Esophagus squamous epithelium (tissue), 4 donors: ENCODE measurements around the gene TCERG1L.

Source experiments
- CTCF ChIP-seq, 6 experiments: fragments of 450-650 bp in 4 of 6; fragments of 200-600 bp in 2 of 6; sonication (generic) in 2 of 6; IDR thresholded peaks; one replicate each; pipeline ENCODE4 v1.5.1; 2016 to 2019; ENCODE audit warnings: antibody characterized with exemption in 6 of 6, mild to moderate bottlenecking in 4 of 6, moderate library complexity in 4 of 6
- POLR2A ChIP-seq, 4 donors: fragments of 450-650 bp; IDR thresholded peaks; one replicate each; pipeline ENCODE4 v1.6.1; 2017; ENCODE audit warnings: antibody characterized with exemption in 4 of 4, mild to moderate bottlenecking in 4 of 4, moderate library complexity in 3 of 4

GRCh38 chr10:131183546-131184045 is 127.9 kb downstream of the TCERG1L start:
- TF ChIP-seq CTCF (IDR thresholded peaks at IDR 0.05) (no peak), POLR2A (IDR thresholded peaks at IDR 0.05) (no peak)
